Activated CD8-positive, alpha-beta memory T cell treated with anti-CD3 and anti-CD28 coated beads, Interleukin-2, amount 50 U/mL, for 4 hours (primary cell): Measurements from ENCODE around the gene CABP7.

Source experiments
- DNase-seq: peaks from one replicate; pipeline ENCODE4 v3.0.0-alpha.2; 2020

CABP7 gene

DNA sequence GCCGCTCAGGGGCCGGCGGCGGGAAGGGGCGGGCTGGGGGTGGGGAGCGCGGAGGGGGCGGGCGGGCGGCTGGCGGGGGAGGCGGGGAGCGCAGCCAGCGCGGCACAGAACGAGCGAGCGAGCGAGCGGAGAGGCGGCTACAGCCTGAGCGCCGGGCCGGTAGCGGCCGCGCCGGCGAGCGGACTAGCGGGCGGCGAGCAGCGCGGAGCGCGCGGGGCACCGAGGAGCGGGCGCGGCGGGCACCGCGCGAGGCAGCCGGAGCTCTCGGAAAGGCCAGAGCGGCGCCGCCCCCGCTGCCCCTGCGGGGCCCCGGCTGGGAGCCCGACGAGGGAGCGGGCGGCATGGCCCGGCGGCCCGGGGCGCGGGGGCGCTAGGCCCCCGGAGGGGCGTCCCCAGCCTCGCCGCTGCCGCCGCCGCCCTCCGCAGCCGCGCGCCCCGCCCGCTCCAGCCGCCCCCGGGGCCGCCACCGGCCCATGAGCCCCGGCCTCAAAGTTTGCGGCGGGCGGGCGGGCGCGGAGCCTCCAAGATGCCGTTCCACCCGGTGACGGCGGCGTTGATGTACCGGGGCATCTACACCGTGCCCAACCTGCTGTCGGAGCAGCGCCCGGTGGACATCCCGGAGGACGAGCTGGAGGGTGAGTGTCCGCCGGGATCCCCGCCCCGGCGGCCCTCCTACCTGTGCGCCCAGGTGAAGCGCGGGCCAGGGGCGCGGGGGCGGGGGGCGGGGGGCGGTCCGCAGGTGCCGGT is at the start of gene CABP7:
TSS of gene CABP7 (plus strand) at position 105 of the 747 bp plus-strand sequence. CDS start at position 527, 422 bp downstream.
- DNase-seq: no peak

DNA sequence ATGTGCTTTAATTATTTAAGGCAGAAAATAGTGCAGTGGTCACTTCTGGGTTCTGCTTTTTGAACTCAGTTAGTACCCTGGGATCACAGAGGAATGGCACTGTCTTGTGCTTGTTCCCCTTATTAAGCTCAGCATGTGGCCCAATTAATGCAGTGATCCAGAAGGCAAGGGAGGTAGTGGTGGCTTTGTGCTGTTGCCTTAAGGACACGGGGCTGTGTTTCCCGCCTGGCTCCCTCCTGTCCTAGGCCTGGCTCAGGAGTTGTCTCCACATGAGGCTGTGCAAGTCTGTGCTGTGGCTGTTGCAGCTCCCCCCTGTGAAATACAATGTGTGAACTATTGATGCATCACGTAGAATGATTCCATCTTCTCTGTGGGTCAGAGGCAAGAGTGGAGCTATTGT is 49.2 kb upstream of the CABP7 start:
- DNase-seq: no peak

DNA sequence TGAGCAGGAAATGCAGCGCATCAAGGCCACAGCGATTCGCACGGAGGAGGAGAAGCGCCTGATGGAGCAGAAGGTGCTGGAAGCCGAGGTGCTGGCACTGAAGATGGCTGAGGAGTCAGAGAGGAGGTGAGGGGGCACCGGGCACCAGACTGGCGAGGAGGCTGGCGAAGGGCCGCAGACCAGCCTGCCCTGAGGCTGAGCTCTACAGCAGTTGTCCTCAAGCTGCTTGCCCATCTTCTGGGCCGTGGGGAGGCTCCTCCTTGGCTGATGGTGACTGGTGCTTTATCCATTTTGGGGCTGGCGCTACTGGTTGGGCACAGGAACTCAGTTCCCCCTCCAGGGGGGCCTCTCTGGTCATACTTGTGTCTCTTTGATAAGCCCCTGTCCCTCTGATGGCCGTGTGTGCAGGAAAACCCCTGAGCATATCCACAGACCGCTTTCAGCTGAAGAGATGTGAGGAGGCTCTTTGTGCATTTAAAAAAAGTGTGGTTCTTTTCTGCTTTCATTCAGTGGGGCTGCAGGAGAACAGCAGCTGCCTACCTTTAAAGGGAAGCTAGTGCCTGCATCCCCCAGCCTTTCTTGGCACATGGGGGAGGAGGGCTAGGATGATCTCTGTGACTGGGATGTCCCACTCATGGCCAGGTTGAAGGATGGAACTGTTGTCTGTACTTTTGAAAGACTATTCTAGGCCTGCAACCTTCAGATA is 46.3 kb upstream of the CABP7 start:
- no peak for DNase-seq

DNA sequence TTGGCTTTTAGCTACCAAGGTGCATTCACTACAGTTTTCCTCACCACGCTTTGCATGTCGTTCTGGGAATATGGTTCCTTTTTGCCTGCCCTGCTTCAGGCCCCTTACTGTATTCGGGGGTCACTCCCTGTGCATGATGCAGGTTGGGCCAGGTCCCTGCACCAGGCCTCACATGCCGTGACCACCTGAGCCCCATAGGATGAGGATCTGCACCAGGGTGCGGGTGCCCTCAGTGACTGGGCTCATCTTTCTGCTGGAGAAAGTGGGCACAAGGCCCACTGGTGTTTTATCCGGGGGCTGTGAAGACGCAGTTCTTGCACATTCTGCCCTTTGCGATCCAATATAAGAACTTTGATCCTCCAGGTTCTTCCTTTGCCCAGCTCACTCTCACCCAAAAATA is 45.7 kb upstream of the CABP7 start:
- DNase-seq: no peak

DNA sequence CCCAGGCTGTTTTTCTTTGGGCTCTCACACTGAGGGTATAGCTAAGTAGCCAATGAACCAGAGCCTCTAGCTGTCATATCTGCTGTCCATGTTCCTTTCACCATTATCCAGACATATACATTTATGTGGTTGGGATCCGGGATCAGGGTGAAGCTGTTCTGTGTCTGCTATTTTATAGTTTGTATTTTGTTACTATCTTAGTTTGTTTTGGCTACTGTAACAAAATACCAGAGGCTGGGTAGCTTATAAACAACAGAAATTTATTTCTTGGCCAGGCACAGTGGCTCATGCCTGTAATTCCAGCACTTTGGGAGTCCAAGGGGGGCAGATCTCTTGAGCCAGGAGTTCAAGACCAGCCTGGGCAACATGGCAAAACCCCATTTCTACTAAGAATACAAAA is 40.5 kb upstream of the CABP7 start:
- no peak for DNase-seq

DNA sequence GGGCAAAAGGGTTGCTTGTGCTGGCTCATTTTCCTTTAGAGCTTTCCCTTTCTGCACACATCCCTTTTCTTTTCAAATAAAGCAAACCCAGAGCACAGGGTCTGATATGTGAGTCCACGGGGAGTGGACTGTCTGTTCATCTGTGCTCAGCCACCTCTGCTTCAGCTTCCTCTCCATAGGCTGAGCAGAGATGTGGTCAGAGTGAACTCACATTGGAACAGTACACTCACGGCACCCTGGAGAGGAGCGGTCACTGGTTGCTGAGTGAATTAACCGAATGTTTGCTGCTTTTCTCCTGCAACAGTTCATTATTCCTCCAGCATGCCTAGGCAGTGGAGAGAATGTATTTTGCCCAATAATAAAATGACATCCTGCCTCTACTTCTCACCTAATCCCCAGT is 36.3 kb upstream of the CABP7 start:
- no peak for DNase-seq

DNA sequence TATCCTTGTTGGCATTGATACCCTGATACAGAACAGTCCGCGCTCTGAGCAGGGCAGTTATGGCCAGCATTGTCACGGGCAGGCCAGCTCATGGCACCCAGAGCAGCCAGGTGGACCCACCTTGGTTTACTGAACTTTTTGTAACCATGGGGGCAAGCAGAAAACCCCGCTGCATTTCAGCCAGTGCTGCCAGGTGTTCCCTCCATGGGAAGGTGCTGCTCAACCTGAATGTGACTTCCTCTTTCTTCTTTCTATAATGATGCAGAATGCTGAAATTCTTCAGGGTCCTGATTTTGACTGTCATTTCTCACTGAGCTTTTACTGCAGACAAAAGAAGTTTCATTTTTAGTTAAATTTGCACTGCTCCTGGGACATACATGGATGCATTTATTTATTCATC is 35.6 kb upstream of the CABP7 start:
- DNase-seq: no peak

DNA sequence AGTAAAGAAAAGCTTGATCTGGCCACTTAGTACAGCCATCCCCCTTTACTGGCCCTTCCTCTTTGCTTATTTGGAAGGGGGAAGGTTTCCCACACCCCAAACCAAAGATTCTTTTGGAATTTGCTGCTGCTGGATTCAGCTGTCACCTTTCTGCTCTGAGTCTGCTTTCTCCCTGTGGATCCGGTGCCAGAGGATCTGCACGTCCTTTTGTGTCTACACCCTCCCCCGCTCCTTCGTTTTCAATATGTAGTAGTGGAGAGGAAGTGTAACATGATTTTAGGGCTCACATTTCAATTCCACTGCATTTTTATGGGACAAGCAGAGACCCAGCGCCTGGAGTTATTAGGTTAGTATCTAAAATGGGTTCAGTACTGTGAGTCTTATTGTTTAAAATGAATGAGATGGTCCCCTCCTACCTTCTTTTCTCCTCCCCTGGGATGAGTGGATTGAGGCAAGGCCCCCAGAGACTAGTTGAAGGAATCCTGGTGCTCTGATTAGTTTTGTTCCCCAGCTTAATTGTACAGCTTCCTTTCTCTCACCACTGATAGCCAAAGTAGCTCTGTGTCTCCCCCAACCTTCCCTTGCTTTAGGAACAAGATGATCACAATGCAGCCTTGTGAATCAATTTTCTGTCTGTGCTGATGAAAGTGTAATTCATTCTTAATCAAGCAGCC is 30.5 kb upstream of the CABP7 start:
- no peak for DNase-seq

DNA sequence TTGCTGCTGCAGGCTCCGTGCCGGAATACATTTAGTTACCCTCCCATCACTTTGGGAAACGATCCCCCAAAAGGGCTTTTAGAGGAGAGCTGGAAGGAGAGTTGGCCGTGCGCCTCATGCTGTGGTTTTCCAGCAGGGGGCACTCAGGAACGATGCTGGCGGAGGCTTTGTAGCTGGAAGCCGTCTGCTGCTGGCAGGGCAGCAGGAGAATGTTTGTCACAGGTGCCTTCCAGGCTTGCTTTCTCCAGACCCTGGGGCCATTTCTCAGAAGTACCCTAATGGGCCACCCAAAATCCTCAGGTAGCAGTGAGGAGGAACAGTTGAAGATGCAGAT is 30.0 kb upstream of the CABP7 start:
- DNase-seq: peak; percentile 30

DNA sequence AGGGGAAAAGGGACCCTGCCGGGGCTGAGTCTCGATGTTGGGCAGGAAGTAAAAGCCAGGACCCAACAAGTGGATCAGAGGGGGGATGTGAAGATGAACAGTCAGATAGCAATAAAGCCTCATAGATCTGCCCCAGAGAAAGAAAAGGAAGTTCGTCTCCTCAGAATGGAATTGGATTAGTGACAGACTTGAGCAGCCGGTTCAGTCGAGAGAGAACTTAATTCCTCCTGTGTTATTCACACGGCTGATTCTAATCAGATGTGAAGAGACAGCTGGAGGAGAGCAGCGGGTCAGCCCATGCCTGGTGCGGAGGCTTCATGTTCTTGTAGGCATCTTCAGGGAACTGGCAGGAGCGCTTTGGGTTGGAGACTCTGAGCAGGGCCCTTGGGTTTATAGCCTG is 29.3 kb upstream of the CABP7 start:
- no peak for DNase-seq

DNA sequence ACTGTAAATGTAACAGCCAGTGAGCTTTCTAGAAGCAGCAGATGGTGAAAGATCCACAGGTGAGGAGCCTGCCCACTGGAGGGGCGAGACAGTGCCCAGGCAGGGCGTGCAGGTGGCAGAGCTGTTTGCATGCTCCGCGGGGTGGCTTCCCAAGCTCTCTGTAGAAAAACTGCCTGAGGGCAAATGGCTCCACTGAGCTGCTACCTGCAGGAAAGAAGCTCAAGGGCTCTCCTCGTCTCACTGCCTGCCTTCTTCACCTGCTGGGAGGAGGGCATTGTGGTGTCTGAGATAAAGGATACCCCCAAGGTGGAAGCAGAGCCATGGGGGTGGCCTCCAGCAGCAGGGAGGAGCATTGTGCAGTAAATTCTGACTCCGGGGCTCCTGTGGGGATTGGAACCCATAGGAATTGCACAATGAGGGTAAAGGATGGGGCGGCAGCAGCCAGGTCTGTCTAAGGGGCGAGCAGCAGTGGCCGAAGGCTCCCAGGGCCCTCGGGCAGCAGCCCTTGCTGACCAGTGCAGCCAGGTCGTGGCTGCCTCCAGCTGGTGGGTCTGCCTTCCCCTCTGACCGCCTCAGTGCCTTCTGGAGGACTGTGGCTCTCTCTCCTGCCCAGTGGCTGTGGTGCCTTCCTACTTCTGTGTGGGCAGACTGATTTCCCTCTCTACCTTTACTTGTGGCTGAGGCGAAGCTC is 28.0 kb upstream of the CABP7 start:
- DNase-seq: no peak

DNA sequence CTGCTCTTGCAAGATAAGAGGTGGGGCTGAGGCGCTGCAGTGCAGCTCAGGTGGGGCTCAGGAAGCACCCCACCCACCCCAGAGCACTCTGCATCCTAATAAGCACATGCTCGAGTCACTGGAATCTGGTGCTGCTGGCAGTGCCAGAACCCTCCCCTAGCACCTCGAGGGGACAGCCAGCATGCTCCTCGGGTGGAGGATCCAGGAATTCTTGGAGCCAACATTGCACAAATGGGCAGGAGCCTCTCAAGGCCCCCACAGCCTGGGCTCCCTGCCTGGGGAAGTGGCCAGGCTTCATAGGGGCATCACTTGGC is 27.5 kb upstream of the CABP7 start:
- DNase-seq: no peak

DNA sequence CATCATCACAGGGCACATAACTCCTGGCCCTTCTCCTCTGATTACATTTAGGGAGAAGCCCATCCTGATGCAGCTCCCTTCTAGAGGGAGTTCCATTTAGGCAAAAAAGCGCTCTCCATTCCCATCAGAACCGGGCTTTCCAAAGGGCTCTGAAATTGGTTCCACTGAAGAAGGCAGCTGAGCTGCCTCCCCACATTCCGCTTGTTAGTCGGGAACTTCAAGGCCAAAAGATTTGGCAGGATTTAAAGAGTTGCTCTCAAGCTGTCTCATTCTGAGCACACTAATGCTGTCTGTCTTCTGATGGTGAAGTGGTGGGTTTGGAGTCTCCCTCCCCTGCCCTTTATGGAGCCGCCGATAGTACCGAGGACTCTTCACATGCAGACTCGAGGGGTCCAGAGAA is 26.6 kb upstream of the CABP7 start:
- DNase-seq: no peak

DNA sequence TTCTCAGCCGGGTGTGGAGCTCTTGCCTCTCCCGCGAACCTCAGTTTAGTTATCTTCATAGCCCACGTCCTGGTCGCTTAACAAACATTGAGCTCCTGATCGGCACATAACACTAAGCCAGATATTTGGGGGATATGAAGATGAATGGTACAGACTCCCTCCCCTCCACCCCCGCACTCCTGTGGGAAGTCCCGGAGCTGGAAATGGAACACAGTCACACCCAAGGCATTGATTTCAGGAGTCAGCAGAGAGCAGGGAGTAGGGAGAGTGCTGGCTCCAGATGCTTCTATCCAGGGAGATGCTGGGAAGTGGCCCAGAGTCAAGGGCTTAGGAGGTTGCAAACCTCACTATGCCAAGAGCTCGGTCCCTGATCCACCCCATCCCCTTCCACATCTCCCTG is 26.1 kb upstream of the CABP7 start:
- no peak for DNase-seq

DNA sequence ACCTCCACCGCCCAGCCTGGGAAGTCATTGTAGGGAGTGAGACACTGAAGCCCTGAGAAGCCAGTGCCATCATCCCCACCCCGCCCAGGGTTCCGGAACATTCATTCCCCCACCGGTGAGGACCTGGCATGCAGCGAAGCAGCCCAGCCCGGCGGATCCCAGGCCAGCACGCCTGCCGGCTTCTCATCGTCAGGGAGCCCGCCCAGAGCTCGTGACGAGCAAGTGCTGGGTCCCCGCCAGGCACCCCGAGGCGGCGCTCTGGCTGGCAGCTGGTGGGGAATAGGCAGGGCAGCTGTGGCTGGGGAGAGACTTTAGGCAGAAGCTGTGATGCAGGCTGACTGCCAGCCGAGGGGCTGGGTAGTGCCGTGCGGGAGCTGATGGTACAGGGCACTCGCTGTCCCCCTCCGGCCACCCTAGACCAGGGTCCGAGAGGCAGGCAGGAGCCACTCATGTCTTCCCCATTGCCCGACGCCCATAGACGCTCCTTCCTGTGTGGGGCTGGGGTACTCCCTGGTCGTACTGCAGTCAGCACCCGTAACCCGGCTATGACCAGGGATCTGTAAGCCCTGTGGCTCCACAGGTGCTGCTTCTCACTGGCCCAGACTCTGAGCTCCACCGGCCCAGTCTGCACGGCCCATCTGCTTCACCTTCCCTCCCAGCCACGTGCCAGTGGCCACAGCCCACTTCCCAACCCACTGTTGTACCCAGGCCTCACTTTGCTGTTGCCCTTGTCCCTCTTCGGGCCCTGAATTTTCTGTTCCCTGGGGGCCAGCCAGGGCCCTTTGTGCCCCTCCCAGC is 24.5 kb upstream of the CABP7 start:
- no peak for DNase-seq

DNA sequence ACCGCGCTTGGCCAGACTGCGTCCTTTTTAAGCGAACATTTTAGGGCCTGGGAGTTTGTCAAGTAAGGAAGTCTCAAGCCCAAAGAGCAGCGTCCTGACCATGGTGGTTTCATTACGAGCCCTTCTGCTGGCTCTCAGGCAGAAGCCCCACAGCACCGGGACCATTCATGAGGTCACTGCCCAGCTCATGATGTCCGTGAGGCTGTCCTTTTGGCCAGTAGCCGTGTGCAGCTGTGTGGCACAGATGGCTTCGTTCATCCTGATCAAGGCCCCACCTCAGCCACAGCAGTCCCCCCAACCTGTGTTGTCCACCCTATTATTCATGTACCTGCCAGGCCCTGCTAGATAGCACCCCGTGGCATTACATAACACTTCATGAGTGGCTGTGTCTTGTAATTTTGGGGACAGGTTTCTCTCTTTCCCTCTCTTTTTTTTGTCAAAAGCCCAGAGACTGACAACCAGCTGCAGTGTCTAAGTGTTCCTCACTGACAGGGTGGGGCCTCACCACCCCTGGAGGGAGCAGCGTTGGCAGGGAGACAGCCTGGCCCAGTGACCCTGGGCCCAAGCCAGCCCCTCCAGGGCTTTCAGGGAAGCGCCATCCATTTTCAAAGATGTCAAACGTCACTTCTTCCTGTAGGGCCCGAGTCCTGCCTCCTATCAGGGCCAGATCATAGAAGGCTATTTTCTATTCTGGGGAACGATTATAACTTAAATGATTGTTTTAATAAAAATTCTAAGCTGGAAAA is 21.8 kb upstream of the CABP7 start:
- no peak for DNase-seq

DNA sequence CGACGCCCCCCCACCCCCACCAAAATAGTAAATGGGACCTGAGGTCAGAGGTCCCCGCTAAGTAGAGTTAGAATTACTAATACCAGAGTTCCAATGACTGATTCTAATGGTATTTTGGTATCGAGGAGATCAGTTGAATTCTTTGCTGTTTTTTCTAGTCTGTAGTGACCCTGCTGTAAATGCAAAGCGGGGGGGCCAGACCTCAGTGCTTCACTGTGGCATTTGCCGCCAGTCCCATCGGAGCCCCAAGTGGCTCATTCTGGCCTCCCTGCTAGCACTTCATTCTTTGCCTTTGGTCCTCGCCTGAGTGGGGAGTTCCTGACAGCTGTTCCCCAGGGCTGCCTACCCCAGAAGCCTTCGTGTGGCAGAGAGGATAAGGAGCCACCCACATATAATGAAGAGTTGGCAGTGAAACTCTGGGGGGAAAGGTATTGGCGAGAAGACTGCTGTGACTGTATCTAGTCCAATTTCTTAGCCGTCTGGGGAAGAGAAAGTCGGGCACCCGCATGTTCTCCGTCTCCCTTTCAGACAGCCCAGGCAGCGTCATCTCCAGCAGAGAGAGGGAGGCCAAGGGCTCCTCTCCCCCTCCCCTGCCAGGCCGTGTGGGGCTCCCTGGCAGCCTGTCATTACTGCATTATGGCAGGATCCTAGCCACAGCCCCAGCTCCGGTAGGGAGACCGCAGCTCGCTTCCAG is 19.4 kb upstream of the CABP7 start:
- DNase-seq: no peak

DNA sequence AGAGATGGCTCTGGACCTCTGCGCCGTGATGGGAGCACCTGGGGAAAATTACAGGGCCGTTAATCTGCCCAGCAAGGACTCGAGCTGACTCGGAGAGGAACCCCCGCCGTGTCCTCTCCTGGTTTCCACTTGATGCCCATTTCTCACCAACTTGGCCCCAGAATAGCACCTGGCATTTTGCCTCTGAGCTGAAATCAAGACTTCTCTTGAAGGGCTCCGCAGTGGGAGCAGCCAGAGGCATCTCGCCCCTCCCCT is 19.0 kb upstream of the CABP7 start:
- no peak for DNase-seq

DNA sequence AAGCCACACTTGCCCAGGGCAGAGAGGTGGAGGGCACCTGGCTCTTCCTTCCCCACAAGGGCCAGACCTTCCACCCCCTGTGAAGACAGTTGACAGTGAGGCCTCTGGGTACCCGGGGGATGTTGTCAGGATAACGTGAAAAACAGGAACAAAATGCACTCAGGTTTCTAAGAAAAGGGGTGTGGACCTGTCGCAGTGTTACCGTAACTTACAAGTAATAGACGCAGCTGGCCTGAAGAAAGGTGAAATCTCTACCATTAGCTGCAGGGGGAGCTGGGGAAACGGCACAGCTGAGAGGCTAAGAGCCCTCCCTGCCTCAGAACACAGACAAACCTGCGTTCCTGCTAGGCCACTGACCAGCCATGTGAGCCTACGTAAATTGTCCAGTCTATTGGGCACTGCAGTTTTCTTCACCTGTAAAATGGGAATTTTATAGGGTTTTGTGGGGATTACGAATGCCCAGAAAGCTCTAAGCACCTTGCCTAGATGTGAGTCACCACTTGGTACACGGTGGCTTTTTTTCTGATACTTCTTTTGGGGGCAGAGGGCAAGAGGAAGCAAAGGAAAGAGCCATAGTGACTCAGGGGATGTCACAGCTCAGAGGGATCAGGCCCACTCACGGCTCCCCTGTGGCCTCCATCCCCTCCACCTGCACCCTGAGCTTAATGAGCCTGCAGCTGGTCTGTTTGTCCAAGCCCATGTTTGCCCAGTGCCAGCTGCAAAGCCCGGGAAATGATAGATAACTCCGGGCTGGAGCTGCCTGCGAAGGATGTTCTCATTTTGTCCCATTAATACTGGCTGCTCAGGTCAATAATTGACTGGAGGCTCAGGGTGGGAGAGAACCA is 18.4 kb upstream of the CABP7 start:
- DNase-seq: no peak

DNA sequence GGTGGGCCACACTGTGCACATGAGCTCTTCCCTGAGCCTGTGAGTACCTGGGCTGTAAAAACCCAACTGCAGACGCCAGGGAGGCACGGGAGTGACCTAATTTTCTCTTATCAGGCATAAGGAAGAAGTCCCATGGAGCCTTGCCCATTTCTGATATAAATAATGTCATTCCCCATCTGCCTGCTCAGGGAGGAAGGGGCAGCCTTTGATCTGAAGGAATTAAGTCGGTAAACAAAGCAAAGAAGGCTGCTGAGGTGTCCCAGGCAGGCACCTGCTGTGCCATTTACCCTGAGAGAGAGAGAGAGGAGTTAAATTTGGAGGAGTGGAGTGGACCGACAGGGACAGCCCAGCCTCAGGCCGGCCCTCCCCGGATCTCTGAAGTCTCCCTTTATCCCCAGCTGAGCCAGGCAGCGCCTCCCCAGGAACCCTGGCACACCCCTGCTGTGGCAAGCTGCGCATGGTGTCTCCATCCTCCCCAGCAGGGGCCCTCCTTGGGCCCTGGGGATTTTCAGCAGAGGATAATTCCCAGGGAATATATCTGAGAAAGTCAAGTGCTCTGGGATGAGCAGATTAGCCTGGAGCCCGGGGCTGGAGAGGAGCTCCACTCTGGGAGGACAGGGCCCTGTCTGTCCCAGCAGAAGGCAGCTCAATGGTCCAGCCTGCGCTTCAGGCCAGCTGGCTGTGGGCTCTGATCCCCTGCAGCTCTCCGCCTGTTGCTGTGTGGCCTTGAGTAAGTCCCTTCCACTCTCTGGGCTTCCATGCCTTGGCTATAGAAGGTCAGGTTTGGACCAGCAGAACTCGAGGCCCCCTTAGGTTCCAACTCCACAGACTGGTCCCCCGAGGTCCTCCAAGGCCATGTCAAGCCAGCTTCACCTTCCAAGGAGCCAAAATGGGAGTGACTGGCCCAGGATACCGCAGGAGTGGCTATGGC is 17.5 kb upstream of the CABP7 start:
- DNase-seq: no peak
